ENCODE measurements around the gene RPS19BP1.

RPS19BP1 gene

DNA sequence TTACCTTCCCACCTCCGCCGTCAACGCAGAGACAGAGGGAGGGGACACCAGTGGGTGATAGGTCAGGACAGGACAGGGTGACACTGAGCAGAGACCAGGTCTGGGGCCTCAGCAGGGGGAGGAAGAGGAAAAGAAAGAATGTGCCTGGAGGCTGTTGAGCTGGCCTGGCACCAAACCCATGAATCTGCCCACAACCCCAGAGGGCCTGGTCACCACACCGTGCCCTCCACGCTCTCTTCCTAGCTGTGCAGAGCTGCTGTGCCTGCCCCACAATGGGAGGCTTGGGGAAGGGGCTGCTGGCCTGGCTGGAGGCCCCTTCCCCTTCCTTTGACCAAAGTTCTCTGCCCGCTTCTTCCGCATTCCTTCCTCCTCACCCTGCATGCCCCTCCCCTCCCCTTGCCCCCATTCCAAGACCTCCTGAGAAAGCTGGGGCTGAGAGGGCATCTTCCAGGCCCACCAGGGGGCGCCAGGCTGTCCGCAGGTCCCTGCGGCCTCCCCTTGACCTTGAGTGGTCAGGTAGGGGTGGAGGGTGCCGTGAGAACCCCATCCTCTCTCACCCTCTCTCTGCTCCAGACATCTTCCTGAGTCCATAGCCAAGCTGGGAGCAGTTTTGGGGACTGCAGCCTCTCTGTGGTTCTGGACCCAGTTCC lies 27.0 kb upstream of the RPS19BP1 start:
- no peak overlapping the region for H3K4me3 ChIP-seq (ENCODE audit: low read depth, low read length)

DNA sequence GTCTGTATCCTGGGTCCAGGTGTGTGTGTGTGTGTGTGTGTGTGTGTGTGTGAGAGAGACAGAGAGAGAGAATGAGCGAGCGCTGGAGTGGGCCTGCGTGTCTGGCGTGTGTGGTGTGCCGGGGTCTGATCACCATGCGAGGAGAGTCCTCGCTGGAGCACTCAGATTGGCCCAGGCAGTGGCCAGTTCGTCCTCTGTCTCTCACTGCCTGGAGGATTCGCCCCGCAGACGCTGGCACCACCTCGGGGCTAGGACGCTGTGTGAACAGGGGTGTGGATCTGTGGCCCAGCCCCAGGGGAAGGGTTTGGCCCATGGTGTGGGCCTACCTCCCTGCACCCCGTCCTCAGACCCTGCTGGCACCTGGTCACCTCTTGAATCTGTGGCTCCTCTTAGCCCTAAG lies 26.4 kb upstream of the RPS19BP1 start:
- H3K4me3 ChIP-seq (ENCODE audit: low read depth, low read length): no peak overlapping the region

DNA sequence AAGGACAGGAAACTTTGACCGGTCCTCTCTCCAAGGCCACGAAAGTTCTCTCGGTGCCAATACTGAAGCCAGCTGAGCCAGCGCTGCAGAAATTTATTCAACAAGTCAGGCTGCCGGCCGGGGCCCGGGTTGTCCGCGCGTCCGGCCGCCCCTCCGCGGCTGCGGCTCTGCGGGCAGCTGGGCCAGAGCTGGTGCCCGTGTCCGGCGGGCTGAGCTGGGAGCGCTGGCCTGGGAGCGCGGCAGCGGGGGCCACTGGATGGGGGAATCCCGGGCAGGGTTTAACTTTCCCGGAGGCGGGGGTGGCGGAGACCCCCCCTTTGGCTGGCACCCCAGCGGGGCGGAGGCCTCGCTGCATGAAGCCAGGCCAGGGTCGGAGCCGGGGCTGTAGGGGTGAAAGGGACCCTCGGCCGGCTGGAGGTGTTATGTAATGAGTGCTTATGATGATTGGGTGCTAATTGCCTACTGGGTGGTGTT lies 25.7 kb upstream of the RPS19BP1 start:
- no peak overlapping the region for H3K4me3 ChIP-seq (ENCODE audit: low read depth, low read length)

DNA sequence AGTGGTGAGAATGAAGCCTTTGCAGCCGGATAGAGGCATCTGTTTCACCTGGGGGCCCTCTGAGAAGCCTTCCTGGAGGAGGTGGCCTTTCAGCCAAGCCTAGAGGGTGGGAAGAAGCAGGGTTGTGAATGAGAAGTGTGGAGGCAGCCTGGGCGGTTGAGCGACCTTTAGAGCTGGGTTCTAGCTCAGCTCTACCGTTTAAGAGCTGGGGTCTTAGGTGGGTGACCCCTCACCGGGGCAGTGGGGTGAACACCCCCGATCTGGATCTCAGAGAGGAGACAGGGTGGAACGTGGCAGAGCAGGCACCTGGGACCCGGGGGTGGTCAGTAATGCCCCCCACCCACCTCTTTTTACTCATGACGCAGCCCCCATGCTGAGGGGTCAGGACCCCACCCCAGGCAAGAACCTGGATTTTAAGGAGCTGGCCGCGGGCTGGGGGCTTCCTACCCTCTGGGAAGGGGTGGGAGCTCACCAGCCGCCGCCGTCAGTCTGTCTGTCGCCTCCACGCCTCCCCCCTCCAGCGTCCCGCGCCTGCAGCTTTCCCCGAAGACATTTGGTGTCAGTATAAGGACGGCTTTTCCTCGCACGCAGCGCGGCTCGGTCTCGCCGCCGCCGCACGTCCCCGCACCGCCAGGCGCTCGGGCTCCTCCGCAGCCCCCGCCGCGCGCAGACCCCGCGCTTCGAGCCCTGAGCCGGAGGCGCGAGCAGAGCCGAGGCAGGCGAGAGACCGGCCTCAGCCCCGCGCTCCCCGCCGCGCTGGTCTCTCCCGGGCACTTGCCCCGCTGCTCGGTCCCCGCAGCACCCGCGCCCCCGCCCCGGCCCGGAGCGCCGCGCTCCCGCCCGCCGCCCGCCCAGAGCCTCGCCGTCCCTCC lies 24.7 kb upstream of the RPS19BP1 start:
- no peak overlapping the region for H3K4me3 ChIP-seq (ENCODE audit: low read depth, low read length)

DNA sequence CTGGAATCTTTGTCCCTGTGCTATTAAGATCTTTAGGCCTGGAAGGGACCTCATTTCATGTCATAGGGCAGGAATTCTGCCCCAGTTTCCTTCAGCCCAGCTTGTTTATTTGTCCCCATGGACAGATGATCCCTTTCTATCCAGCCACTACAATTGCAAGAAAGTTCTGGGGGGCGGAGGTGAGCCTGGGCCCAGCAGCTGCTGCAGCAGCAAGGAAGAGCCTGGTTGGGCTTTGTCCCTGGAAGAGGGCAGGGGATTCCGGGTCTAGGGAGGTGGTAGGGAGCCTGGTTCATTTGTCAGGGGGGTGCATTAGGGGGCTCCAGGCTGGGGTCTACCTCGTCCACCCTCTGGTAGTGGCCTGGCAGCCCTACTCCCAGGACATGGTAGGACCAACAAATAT lies 21.6 kb upstream of the RPS19BP1 start:
- H3K4me3 ChIP-seq (ENCODE audit: low read depth, low read length): no peak overlapping the region

DNA sequence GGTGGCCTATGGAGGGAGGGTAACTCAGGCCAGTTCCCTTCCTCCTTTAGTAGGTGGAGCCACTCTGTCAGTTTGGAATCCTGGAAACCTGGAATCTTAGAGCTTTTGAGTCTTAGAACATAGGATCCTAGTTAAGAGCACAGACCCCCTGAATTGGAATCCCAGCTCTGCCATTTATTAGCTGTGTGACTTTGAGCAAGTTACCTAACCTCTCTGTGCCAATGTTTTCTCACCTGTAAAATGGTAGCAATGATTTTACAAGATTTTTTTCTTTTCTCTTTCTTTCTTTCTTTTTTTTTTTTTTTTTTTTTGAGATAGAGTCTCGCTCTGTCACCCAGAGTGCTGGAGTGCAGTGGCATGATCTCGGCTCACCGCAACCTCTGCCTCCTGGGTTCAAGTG lies 20.9 kb upstream of the RPS19BP1 start:
- H3K4me3 ChIP-seq (ENCODE audit: low read depth, low read length): no peak overlapping the region

DNA sequence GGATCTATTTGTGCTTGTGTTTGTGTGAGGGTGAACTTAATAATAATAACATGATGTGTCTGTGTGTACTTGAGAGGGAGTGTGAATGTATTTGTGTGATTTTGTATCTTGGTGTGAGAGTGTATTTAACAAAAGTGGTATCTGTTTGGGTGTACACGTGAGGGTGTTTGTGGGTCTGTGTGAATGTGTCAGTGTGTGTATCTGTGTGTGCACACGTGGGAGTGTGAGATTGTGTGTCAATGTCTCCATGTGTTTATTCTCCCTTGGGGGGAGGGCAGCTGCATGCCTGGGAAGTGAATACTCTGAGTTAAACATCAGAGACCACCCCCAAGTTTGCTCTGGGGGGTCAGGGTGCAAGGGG lies 15.0 kb upstream of the RPS19BP1 start:
- no peak overlapping the region for H3K4me3 ChIP-seq (ENCODE audit: low read depth, low read length)

DNA sequence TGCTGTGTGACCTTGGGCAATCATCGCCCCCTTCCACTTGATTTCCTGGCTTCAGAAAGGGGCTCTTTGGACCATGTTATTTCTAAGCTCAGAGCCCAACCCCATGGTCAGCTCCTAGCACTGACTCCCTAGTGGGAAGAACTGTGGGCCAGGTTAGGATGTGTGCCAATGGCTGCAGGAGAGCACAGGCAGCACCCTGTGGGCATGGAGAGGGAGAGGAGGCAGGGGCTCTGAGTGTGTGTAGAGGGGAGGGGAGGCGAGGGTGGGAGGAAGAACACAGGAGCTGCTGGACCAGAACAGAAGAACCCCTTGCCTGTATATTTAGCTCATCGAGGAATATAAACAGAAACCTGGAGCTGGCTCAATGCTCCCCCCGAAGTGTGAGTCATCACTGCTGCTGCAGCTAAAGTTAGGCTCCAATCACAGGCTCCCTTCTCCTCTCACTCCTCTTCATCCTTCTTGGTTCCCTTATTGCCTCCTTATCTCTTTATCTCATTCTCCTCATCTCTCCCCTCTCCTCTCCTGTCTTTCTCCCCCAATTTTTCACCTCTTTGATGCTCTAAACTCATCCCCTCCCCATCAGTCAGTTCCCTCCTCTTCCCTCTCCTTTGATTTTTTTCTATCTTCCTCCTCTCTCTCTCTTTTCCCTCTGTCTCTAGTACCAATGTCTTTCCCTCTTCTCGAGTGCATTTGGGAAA lies 14.5 kb upstream of the RPS19BP1 start:
- H3K4me3 ChIP-seq (ENCODE audit: low read depth, low read length): no peak overlapping the region

DNA sequence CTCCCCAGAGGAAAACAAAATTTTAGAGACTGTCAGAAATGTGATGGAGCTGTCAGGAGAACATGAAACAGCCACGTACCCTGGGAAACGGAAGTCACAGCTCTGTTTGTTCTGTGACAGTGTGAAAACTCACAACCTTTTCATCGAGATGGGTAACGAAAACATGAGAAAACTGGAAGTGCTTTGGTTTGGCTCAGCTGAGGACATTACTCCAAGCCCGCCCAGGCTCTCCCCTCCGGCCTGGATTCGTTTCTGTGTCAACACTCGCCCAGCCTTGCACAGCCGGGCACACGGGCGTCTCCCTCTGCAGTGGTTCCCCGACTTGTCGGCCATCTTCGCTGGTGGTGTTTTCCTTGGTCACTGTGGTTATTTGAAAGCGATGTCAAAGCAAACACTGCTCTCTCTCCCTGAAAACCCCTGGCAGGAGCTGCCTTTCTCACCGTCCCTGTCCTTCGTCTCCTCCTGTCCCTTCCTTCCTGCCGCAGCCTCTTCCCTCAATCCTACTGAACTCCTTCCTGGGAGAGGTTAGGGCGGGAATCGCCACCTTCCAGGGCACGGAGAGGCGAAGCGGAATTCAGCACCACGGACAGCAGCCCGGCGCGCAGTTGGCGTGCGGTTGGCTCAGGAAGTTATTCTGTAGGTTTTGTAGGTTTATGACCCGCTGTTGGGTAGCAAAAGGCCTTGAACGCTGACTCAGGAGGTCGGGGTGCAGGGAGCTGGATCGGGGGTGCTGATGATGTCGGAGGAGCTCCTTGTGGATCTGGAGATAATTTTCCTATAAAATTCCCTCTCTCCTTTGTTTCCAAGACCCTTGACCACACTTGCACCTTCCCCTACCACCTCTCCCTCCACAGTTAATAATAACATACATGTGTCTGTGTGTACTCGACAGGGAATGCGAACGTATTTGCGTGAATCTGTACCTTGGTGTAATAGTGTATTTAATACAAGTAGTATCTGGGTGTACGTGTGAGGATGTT lies 13.1 kb upstream of the RPS19BP1 start:
- no peak overlapping the region for H3K4me3 ChIP-seq (ENCODE audit: low read depth, low read length)

DNA sequence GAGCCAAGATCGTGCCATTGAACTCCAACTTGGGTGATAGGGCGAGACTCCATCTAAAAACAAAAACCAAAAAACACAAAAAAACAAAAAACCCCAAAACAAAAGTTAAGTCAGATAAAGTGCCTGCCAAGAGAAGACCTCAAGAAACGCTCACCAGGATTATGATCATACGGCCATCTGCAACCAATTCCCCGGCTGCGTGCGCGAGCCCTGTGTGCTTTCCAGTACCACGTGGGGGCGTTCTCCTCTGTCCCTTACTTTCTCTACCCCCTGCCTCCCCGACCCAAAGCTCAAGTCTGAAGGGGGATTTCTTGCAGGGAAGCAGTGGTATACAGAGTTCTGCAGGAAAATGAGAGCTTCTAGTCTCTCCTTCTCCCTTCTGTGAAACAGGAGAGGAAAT lies 10.5 kb upstream of the RPS19BP1 start:
- H3K4me3 ChIP-seq (ENCODE audit: low read depth, low read length): no peak overlapping the region

DNA sequence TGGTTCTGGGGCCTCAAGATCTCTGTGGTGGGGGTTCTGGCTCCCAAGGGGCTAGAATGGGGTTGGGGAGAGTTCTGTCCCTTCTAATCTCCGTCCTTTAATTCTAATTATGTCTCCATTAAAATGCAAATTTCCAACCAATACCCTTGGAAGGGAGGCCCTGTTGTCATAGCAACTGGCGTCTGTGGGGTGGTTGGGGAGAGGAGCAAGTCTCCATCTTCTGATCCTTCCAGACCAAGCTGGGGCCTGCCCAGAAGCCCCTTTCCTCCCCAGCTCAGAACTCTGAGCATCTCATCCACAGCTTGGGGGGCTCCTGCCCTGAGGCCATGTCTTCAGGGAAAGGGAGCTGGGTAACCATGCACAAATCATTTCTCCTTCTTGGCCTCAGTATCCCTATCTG lies 5.4 kb upstream of the RPS19BP1 start:
- no peak overlapping the region for H3K4me3 ChIP-seq (ENCODE audit: low read depth, low read length)

DNA sequence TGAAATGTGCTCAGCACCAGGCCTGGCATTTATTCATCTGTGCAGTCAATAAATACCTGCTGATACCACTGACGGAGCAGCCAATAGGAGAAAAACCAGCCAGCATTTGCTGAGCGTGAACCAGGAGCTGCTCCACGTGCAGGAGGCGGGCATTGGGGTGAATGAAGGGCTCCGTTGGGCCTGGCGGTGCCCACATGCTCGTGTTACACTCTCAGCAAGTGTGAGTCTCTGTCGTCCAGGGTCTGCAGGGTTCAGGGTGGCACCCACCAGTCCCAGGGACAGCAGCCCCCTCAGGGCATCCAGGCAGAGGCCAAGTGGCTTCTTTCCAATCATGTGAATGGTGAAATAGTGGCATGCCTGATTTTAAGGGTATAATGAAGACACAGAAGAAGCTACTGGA lies 4.2 kb upstream of the RPS19BP1 start:
- no peak overlapping the region for H3K4me3 ChIP-seq (ENCODE audit: low read depth, low read length)

DNA sequence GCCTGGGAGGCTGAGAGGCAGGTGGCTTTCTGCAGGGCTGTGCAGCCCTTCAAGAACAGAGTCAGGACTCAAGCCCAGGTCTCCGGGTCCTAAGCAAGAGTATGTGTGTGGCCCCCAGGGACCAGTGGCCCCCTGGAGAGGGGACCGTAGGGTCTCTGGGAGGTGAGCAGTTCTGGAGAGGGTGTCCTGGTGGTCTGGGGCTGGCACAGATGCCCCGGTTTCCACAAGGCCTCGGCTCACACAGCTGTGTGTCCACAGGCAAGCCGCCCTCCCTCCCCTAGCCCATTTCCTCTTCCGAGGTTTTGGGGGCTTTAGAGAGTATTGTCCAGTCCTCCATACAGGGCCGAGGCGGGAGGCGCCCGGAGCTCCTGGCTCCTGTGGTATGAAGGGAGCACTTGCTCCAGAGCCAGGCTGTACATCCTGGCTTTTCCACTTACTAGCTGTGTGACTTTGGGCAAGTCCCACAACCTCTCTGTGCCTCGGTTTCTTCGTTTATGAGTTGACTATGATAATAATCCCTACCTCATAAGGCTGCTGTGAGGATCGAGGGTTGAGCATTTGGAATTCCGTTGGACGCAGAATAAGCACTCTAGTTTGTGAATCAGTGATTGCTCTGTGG lies 3.4 kb upstream of the RPS19BP1 start:
- H3K4me3 ChIP-seq (ENCODE audit: low read depth, low read length): no peak overlapping the region

DNA sequence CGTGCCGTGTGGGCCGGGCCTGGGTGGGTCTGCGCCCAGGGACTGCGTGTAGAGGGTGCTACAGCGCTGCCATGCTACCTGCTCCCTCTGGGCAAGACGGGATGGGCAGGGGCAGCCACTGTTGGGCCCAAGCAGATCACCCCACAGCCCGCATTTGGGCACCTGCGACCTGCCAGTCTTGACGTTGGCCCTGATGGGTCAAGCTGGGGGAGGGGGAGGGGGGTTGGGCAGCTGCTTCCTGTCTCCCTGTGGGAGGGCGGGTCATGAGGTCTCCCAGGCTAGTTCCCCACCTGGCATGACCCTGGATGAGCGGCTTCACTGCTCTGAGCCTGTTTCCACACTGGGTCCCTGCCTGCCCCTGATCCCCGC lies 2.8 kb upstream of the RPS19BP1 start:
- no peak overlapping the region for H3K4me3 ChIP-seq (ENCODE audit: low read depth, low read length)

DNA sequence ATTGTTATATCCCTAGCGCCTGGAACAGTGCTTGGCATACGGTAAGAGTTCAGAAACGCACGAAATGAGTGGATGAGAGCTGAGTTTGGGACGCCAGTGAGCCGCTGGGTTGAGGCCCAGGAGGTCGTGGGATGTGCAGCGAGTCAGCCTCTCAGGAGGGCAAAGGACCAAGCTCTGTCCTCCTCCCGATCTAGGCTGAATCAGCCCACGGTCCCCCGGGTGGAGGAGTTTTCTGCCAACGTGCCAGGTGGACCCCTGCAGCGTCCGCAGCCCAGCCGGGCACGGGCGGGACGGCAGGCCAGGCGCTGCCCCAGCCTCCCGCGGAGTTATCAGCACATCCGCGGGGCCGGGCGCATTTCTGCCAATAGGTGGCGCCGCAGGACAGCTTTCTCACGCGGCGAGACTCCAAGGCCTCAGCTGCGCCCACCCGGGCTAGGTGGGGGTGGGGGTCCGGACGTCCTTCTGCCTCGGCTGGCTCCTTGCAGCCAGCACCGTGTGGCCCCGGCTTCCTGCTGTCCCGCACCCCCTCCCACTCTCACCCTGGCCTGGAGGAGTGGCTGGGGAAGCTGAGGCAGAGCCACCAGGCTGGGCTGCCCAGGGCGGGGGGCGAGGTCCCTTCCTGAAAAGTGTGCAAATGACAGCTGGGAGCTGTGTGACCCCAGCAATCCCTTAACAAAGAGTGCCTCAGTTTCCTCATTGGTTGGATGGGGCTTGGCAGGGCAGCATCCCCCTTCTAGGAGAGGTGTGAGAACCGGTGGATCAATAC lies 2.2 kb upstream of the RPS19BP1 start:
- no peak overlapping the region for H3K4me3 ChIP-seq (ENCODE audit: low read depth, low read length)

DNA sequence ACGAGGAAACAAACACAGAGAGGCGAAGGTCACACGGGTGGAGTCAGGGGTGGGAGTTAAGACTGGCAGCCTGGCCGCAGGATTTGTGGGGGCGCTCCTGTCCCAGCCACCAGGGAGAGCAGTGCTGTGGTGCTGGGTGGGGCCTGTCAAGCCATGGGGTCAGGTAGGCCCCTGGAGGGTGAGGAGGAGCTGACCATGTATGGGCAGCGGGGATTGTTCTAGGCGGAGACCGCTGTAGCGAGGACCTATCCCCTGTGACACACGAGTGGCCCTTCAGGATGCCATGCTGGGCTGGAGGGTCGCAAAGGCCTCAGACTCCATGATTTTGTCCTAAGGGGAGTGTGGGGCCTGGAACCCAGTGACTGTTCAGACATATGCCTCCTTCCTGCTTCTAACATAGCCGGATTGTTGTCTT lies 1.6 kb upstream of the RPS19BP1 start:
- H3K4me3 ChIP-seq (ENCODE audit: low read depth, low read length): no peak overlapping the region

DNA sequence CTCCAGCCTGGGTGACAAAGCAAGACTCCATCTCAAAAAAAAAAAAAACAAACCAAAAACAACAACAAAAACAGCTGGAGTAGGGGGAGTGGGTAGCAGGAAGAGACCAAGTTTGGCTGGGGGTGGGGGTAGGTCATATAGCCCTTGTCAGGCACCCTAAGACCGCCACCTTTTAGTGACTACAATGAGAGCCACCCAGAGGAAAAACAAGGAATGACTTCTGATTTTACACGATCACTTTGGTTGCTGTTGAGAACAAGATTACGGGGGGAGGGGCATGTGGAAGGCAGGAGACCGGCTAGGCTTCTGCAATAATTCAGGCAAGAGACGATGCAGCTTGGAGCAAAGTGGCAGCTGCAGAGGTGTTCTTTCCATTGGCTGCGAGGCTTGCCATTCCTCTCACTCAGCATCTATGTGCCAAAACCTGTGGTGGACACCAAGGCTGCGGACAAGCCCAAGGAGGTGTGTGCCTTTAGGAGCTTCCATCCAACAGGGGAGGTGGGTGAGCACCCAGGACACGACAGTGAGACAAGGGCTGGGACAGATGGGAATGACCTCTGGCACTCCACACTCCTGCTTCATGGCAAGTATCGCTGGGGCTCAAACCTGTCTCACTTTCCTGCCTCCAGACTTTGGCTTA lies 1.7 kb downstream of the RPS19BP1 start:
- no peak overlapping the region for H3K4me3 ChIP-seq (ENCODE audit: low read depth, low read length)

DNA sequence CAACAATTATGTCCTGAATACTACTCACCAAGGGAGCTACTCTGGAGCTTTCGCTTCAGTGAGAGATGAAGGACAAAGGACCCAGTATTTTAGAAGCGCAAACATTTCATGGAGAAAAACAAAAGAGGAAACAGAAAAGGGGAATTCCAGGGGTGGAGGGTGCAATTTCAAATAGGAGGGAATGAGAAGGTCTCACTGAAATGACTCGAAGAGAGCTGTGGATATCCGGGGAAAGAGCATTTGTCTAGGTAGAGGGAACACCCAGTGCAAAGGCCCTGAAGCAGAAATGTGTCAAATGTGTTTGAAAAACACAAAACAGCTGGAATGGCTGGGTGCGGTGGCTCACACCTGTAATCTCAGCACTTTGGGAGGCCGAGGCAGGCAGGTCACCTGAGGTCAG lies 2.4 kb downstream of the RPS19BP1 start:
- H3K4me3 ChIP-seq (ENCODE audit: low read depth, low read length): no peak overlapping the region

DNA sequence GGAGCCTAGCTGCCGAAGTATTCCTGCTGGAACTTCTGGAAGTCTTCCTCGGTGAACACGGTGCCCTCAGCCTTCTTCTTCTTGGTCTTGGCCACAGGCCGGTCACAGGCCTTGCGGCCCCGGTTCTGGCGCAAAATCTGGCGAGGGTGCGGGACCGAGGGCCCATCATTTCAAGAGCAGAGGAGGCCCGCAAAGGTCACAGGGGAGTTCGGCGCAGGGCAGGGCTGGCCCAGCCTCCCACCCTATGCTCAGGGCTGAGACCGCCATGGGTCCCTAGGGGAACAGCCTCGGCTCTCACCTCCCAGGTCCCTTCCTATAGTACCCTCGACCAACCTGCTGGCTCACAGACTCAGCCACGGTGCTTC lies 3.1 kb downstream of the RPS19BP1 start:
- H3K4me3 ChIP-seq (ENCODE audit: low read depth, low read length): no peak overlapping the region

Data from iPS-11a (cell line).